Sigmoid colon (tissue), 3 donors: ENCODE data around the gene TRAFD1.

Experiments
- CTCF ChIP-seq, 4 experiments: fragments of 450-650 bp in 3 of 4; fragments of 200-600 bp in 1 of 4; IDR thresholded peaks; one replicate each; pipeline ENCODE4 v1.5.1; 2016 to 2019; ENCODE audit warnings: antibody characterized with exemption in 4 of 4, mild to moderate bottlenecking in 3 of 4, moderate library complexity in 2 of 4
- POLR2A ChIP-seq, 2 donors: fragments of 450-650 bp; IDR thresholded peaks; one replicate each; pipeline ENCODE4 v1.6.1; 2016; ENCODE audit warnings: antibody characterized with exemption in 2 of 2, mild to moderate bottlenecking in 2 of 2, moderate library complexity in 2 of 2

GRCh38 chr12:112153181-112153892 is 28.0 kb downstream of the TRAFD1 start:
- TF ChIP-seq POLR2A (IDR thresholded peaks at IDR 0.05) (no peak), CTCF (IDR thresholded peaks at IDR 0.05) (no peak)
